Lower leg skin (tissue), 3 donors: Measurements from ENCODE around the gene AKR1A1.

Experiments used
- CTCF ChIP-seq, 3 donors: fragments of 450-650 bp; IDR thresholded peaks; one replicate each; pipeline ENCODE4 v1.5.1; 2016; ENCODE audit warnings: antibody characterized with exemption in 3 of 3, mild to moderate bottlenecking in 3 of 3, moderate library complexity in 2 of 3
- POLR2A ChIP-seq, 2 donors: fragments of 450-650 bp; IDR thresholded peaks; one replicate each; pipeline ENCODE4 v1.6.1; 2016 to 2017; ENCODE audit warnings: antibody characterized with exemption in 2 of 2, mild to moderate bottlenecking in 1 of 2, moderate library complexity in 1 of 2

- TF ChIP-seq POLR2A (IDR thresholded peaks at IDR 0.05) (no peak), CTCF (IDR thresholded peaks at IDR 0.05) (no peak)
Observed at GRCh38 chr1:45557422-45557944, 6.9 kb downstream of the AKR1A1 start.
